H1 (cell line): ENCODE results near the gene EBNA1BP2. TPM values are rescaled to one million over a fixed set of nuclear protein-coding genes. Genes with fewer than 3 reads are reported as not detected.

ENCODE experiments used
- CTCF ChIA-PET: fragments of 300-600 bp; sonication (Branson Sonifier 250); formaldehyde crosslinking; loops from one replicate; lab custom pipeline; 2021; ENCODE audit not compliant: partially characterized antibody; lab: Charles Lee
- POLR2A ChIA-PET: fragments of 300-600 bp; sonication (Branson Sonifier 250); formaldehyde crosslinking; loops from one replicate; lab custom pipeline; 2021; ENCODE audit warnings: inconsistent platforms; ENCODE audit not compliant: partially characterized antibody; lab: Charles Lee
- DNase-seq, 2 experiments: peaks; one replicate each; pipeline versions ENCODE4 v3.0.0 to v3.0.0-alpha.2; 2010 to 2022; ENCODE audit warnings: low spot score in 2 of 2, low read depth in 1 of 2, mixed read lengths in 1 of 2
- FAIRE-seq: peaks from 2 replicates; lab custom pipeline; 2011; peaks lifted over from hg19 to GRCh38; lab: Jason Lieb, UNC
- H2AFZ ChIP-seq: 2 replicates; pipeline ENCODE4 v1.8.1; 2012; ENCODE audit warnings: low read length, inconsistent platforms
- H2AK5ac ChIP-seq: 2 replicates; pipeline ENCODE4 v1.6.1; 2013; ENCODE audit warnings: low read depth, low read length
- H2BK120ac ChIP-seq: replicated peaks from 2 replicates; pipeline ENCODE3; 2013; ENCODE audit warnings: low read depth, low read length, inconsistent platforms
- H2BK12ac ChIP-seq: 2 replicates; pipeline ENCODE4 v1.6.1; 2013; ENCODE audit warnings: low read depth, low read length
- H2BK15ac ChIP-seq: 2 replicates; pipeline ENCODE4 v1.6.1; 2013; ENCODE audit warnings: low read length
- H2BK20ac ChIP-seq: 2 replicates; pipeline ENCODE4 v1.6.1; 2013; ENCODE audit warnings: low read length
- H2BK5ac ChIP-seq: 2 replicates; pipeline ENCODE4 v1.6.1; 2013; ENCODE audit warnings: low read depth, low read length
- H3K14ac ChIP-seq: 2 replicates; pipeline ENCODE4 v1.6.1; 2013; ENCODE audit warnings: inconsistent platforms; ENCODE audit not compliant: insufficient read length
- H3K18ac ChIP-seq: 2 replicates; pipeline ENCODE4 v1.6.1; 2013; ENCODE audit warnings: low read length; ENCODE audit errors: extremely low read depth
- H3K23ac ChIP-seq: 2 replicates; pipeline ENCODE4 v1.6.1; 2013; ENCODE audit warnings: inconsistent platforms; ENCODE audit not compliant: insufficient read length
- H3K23me2 ChIP-seq: 2 replicates; pipeline ENCODE4 v1.6.1; 2013; ENCODE audit warnings: low read depth, low read length
- H3K27ac ChIP-seq: 2 replicates; pipeline ENCODE4 v1.6.1; 2011; ENCODE audit warnings: low read depth, low read length, inconsistent platforms
- H3K27me3 ChIP-seq, 4 experiments: replicated peaks in 1 of 4; 1 replicate in 1 of 4; 2 replicates in 3 of 4; pipeline versions ENCODE4 v1.6.1 to v1.8.1; 2011 to 2013; ENCODE audit warnings: low read length in 3 of 4, mild to moderate bottlenecking in 3 of 4, inconsistent platforms in 2 of 4, mixed read lengths in 2 of 4, moderate library complexity in 1 of 4; ENCODE audit not compliant: control insufficient read depth in 3 of 4, insufficient read depth in 3 of 4; ENCODE audit errors: extremely low read depth in 1 of 4
- H3K36me3 ChIP-seq, 4 experiments: 2 replicates each; pipeline versions ENCODE4 v1.6.1 to v1.8.1; 2011 to 2013; ENCODE audit warnings: mild to moderate bottlenecking in 4 of 4, low read length in 3 of 4, moderate library complexity in 2 of 4, control low read depth in 1 of 4, inconsistent platforms in 1 of 4; ENCODE audit not compliant: insufficient read depth in 4 of 4, control insufficient read depth in 2 of 4
- H3K4ac ChIP-seq: replicated peaks from 2 replicates; pipeline ENCODE3; 2013; ENCODE audit warnings: low read length, low read depth, mixed read lengths, inconsistent platforms; ENCODE audit not compliant: insufficient read length
- H3K4me1 ChIP-seq, 4 experiments: replicated peaks in 1 of 4; 1 replicate in 1 of 4; 2 replicates in 3 of 4; pipeline versions ENCODE4 v1.6.1 to v1.8.1; 2011 to 2013; ENCODE audit warnings: low read length in 3 of 4, inconsistent platforms in 2 of 4, mixed read lengths in 1 of 4; ENCODE audit not compliant: insufficient read depth in 4 of 4, control insufficient read depth in 3 of 4
- H3K4me2 ChIP-seq, 2 experiments: 2 replicates each; pipeline versions ENCODE4 v1.6.1 to v1.8.1; 2011 to 2013; ENCODE audit warnings: low read depth in 2 of 2, low read length in 2 of 2, control low read depth in 1 of 2, inconsistent platforms in 1 of 2, mild to moderate bottlenecking in 1 of 2; ENCODE audit not compliant: insufficient read depth in 1 of 2
- H3K4me3 ChIP-seq, 4 experiments: fragments of 200-600, 300-600 bp in 1 of 4; sonication (generic), shearing (Covaris generic), sonication (Bioruptor Twin) in 1 of 4; 2 replicates each; pipeline versions ENCODE4 v1.5.1 to v1.8.1; 2011 to 2016; ENCODE audit warnings: low read length in 4 of 4, low read depth in 3 of 4, control low read depth in 2 of 4, inconsistent platforms in 2 of 4, mild to moderate bottlenecking in 2 of 4, mixed read lengths in 1 of 4, moderate library complexity in 1 of 4; ENCODE audit not compliant: insufficient read depth in 2 of 4; ENCODE audit errors: extremely low read depth in 1 of 4
- H3K56ac ChIP-seq: replicated peaks from 2 replicates; pipeline ENCODE3; 2013; ENCODE audit warnings: low read depth, mild to moderate bottlenecking, mixed read lengths, low read length, inconsistent platforms; ENCODE audit not compliant: insufficient read length
- H3K79me1 ChIP-seq: 2 replicates; pipeline ENCODE4 v1.6.1; 2013; ENCODE audit warnings: low read depth, low read length, control low read depth
- H3K79me2 ChIP-seq, 2 experiments: 2 replicates each; pipeline versions ENCODE4 v1.6.1 to v1.8.1; 2012 to 2013; ENCODE audit warnings: low read length in 2 of 2, mild to moderate bottlenecking in 2 of 2, inconsistent platforms in 1 of 2; ENCODE audit not compliant: insufficient read depth in 2 of 2, control insufficient read depth in 1 of 2
- H3K9ac ChIP-seq, 4 experiments: replicated peaks in 1 of 4; 1 replicate in 1 of 4; 2 replicates in 3 of 4; pipeline versions ENCODE4 v1.6.1 to v1.8.1; 2011 to 2013; ENCODE audit warnings: low read depth in 3 of 4, low read length in 3 of 4, control low read depth in 2 of 4, mild to moderate bottlenecking in 2 of 4, moderate library complexity in 2 of 4, inconsistent platforms in 1 of 4; ENCODE audit errors: extremely low read depth in 1 of 4
- H3K9me3 ChIP-seq, 2 experiments: 2 replicates each; pipeline versions ENCODE4 v1.6.1 to v1.8.1; 2012 to 2013; ENCODE audit warnings: mild to moderate bottlenecking in 2 of 2, moderate library complexity in 2 of 2, control low read depth in 1 of 2, inconsistent platforms in 1 of 2, low read depth in 1 of 2, low read length in 1 of 2, mixed read lengths in 1 of 2; ENCODE audit not compliant: insufficient read depth in 2 of 2
- H4K20me1 ChIP-seq, 2 experiments: replicated peaks in 1 of 2; 2 replicates each; pipeline versions ENCODE3 to v1.8.1; 2011 to 2013; ENCODE audit warnings: inconsistent platforms in 2 of 2, low read length in 2 of 2, mild to moderate bottlenecking in 1 of 2; ENCODE audit not compliant: insufficient read depth in 2 of 2, control insufficient read depth in 1 of 2
- H4K5ac ChIP-seq: 2 replicates; pipeline ENCODE4 v1.6.1; 2013; ENCODE audit warnings: low read length, low read depth, mixed read lengths, inconsistent platforms; ENCODE audit not compliant: insufficient read length
- H4K8ac ChIP-seq: 2 replicates; pipeline ENCODE4 v1.8.0; 2013; ENCODE audit warnings: mild to moderate bottlenecking, moderate library complexity, low read length, inconsistent platforms; ENCODE audit not compliant: insufficient read depth; ENCODE audit errors: extremely low read depth
- H4K91ac ChIP-seq: replicated peaks from 2 replicates; pipeline ENCODE3; 2013; ENCODE audit warnings: low read length, mixed read lengths, inconsistent platforms; ENCODE audit not compliant: insufficient read length
- HDAC6 ChIP-seq: IDR thresholded peaks from one replicate; pipeline ENCODE4 v1.7.1; 2012; ENCODE audit warnings: low read depth, mild to moderate bottlenecking, inconsistent platforms, low read length, moderate library complexity
- NRF1 ChIP-seq: IDR thresholded peaks from 2 replicates; pipeline ENCODE4 v1.6.1; 2011; ENCODE audit warnings: mild to moderate bottlenecking, low read depth, low read length, improper control_type of control experiment
- SP2 ChIP-seq: IDR thresholded peaks from 2 replicates; pipeline ENCODE4 v1.6.1; 2012; ENCODE audit warnings: mild to moderate bottlenecking, low read length, inconsistent platforms
- polyA plus RNA-seq, 7 experiments: library from polyadenylated mRNA; depleted of rRNA in 3 of 7; stranded (reverse) in 5 of 7; unstranded in 2 of 7; fragments of >200 nt in 5 of 7; fragments of 200-250 nt in 2 of 7; gene quantifications; 1 replicate in 5 of 7; 2 replicates in 1 of 7; 4 replicates in 1 of 7; pipeline versions ENCODE4 v1.2.1 to v1.2.3, GENCODE V29; 2011 to 2013; ENCODE audit warnings: missing spikeins in 2 of 7, mixed read lengths in 2 of 7
- total RNA-seq: library from RNA; stranded (reverse); fragmentation: NEBNext Ultra II Directional; extraction: Animal tissue kit (Norgen Biotek cat#: 25700); gene quantifications from 2 replicates; pipeline ENCODE4 v1.2.1, GENCODE V29; 2021

EBNA1BP2 gene
- total and polyA plus RNA-seq, 2 of the 8 experiments (the other 6 are each of a cell fraction or from before 2014, with no cell fraction given), result 31.0 to 104 TPM

DNA sequence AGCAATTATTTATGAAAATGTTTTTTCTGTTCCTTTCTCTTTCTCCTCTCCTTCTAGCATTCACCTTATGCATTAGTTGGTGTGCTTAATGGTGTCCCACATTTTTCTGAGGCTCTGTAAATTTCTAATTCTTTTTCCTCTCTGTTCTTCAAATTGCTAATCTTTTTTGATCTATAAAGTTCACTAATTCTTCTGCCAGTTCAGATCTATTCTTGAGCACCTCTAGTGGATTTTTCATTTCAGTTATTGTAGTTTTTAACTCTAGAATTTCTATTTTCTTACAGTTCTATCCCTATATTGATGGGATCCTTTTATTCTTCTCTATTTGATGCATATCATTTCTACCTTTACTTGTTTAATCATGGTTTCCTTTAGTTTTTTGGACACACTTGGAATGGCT, 22.4 kb upstream of the EBNA1BP2 start:
- Histone ChIP-seq H3K4me2 (no peak overlapping the region), H3K4me3 (no peak overlapping the region), H3K18ac (no peak overlapping the region), H3K4me1 (no peaks in the 10 kb centered on the region), H3K23ac (no peak overlapping the region), H3K36me3 (no peaks in the 10 kb centered on the region), H3K27ac (no peak overlapping the region), H2BK15ac (no peak overlapping the region), H3K27me3 (no peaks in the 10 kb centered on the region; a peak in 1 of 7 replicates), H4K91ac (no peak overlapping the region), H2BK5ac (no peak overlapping the region), H2BK12ac (no peak overlapping the region), H2AFZ (no peak overlapping the region), H3K9ac (no peak overlapping the region), H4K5ac (no peak overlapping the region), H3K23me2 (no peaks in the 10 kb centered on the region), H2AK5ac (no peak overlapping the region), H3K9me3 (no peaks in the 10 kb centered on the region), H3K56ac (no peak overlapping the region), H3K14ac (no peak overlapping the region), H3K4ac (no peak overlapping the region), H3K79me2 (no peaks in the 10 kb centered on the region), H2BK20ac (no peak overlapping the region), H4K8ac (no peak overlapping the region), H4K20me1 (no peaks in the 10 kb centered on the region), H2BK120ac (no peak overlapping the region), H3K79me1 (no peaks in the 10 kb centered on the region)
- POLR2A ChIA-PET, result no interaction called here
- no peak for DNase-seq
- CTCF ChIA-PET, result no interaction called here
- no peak for FAIRE-seq
- TF ChIP-seq SP2 (no peak), NRF1 (no peak), HDAC6 (no peak)
